Urinary bladder (tissue), 4 donors: ENCODE data around the gene ZNF57. TPM values are rescaled to one million over a fixed set of nuclear protein-coding genes. Genes with fewer than 3 reads are reported as not detected.
A peak's percentile ranks its signal among the peaks of the same experiment; 100 is the strongest.
"Not testable (repeated sequence)": the region's sequence is repeated elsewhere in the genome, so short reads cannot be mapped to it uniquely, and the experiment has no call there.

Experiments
- DNase-seq: peaks from one replicate; pipeline ENCODE4 v3.0.0-alpha.2; 2015; ENCODE audit errors: extremely low spot score
- H3K27ac ChIP-seq: one replicate; pipeline ENCODE4 v1.5.1; 2013; ENCODE audit warnings: low read depth, mild to moderate bottlenecking, moderate library complexity
- H3K36me3 ChIP-seq: one replicate; pipeline ENCODE4 v1.6.1; 2013; ENCODE audit warnings: mild to moderate bottlenecking, moderate library complexity; ENCODE audit not compliant: insufficient read depth
- H3K4me1 ChIP-seq: one replicate; pipeline ENCODE4 v1.6.1; 2013; ENCODE audit warnings: mild to moderate bottlenecking, moderate library complexity; ENCODE audit not compliant: insufficient read depth
- H3K4me3 ChIP-seq: one replicate; pipeline ENCODE4 v1.5.1; 2013; ENCODE audit warnings: low read depth, low read length
- WGBS: extraction: QIAGEN DNeasy Blood & Tissue Kit; methylation state at CpG from one replicate; pipeline ENCODE4 v1.1.7; 2013; 5-methylcytosine and 5-hydroxymethylcytosine counted together
- polyA plus RNA-seq: library from polyadenylated mRNA; stranded (reverse); fragments of 200-250 nt; gene quantifications from one replicate; pipeline ENCODE4 v1.2.3, GENCODE V29; 2013
- total RNA-seq: library from RNA; depleted of rRNA; stranded (reverse); fragments of >200 nt; gene quantifications from one replicate; pipeline ENCODE4 v1.2.3, GENCODE V29; 2014
- donor health status: healthy with polysubstance abuse.
- donor health status: healthy.

The ZNF57 gene
- total and polyA plus RNA-seq, 2 donors, result 4.4 to 5.1 TPM

- H3K36me3 ChIP-seq, result no peaks in the 10 kb centered on the region
- peak overlapping the region; percentile 66 for H3K4me3 ChIP-seq
- no peaks in the 10 kb centered on the region for H3K4me1 ChIP-seq
- peak; percentile 99 for DNase-seq
- under 1% methylated on average over 53 of the region's 53 CpGs for WGBS
- peak overlapping the region; percentile 91 for H3K27ac ChIP-seq
Observed at GRCh38 chr19:2950286-2951124, 49.8 kb downstream of the ZNF57 start.

- no peaks in the 10 kb centered on the region for H3K36me3 ChIP-seq
- WGBS, result 40% methylated on average over 9 of the region's 9 CpGs
- DNase-seq, result peak; percentile 74
- H3K4me3 ChIP-seq, result no peak overlapping the region
- no peaks in the 10 kb centered on the region for H3K4me1 ChIP-seq
- H3K27ac ChIP-seq, result no peak overlapping the region
Observed at GRCh38 chr19:2952953-2953481, 52.3 kb downstream of the ZNF57 start.

DNA sequence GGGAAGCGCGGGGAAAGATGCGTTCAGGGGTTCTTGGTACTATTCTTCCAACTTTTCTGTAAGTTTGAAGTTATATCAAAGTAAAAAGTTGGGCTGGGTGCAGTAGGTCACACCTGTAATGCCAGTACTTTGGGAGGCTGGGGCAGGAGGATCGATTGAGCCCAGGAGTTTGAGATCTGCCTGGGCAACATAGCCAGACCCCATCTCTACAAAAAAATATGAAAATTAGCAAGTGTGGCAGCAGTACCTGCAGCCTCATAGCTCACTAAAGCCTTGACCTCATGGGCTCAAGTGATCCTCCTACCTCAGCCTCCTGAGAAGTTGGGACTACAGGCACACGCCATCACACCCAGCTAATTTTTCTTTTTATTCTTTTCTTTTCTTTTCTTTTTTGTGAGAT lies 56.4 kb downstream of the ZNF57 start:
- Histone ChIP-seq H3K4me1 (no peaks in the 10 kb centered on the region), H3K27ac (no peak overlapping the region), H3K4me3 (no peak overlapping the region), H3K36me3 (no peaks in the 10 kb centered on the region)
- no peak for DNase-seq
- WGBS, result 94% methylated on average over 5 of the region's 5 CpGs

DNA sequence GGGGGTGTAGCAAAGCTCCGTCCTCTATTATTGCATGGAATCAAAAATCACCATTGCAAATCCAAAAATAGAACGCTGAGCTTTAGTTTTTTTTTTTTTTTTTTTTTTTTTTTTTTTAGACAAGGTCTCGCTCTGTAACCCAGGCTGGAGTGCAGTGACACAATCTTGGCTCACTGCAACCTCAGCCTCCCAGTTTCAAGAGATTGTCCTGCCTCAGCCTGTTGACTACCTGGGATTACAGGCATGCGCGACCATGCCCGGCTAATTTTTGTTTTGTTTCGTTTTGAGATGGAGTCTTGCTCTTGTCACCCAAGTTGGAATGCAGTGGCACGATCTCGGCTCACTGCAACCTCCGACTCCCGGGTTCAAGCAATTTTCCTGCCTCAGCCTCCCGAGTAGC lies 59.4 kb downstream of the ZNF57 start:
- H3K27ac ChIP-seq, result no peak overlapping the region
- no peak for DNase-seq
- 81% methylated on average over 12 of the region's 12 CpGs for WGBS

GRCh38 chr19:2962018-2962670 lies 61.4 kb downstream of the ZNF57 start:
- no peak for DNase-seq
- 39% methylated on average over 17 of the region's 17 CpGs for WGBS
- Histone ChIP-seq H3K4me1 (no peaks in the 10 kb centered on the region), H3K27ac (no peak overlapping the region), H3K36me3 (no peaks in the 10 kb centered on the region), H3K4me3 (no peak overlapping the region)

More for the DNA sequence above, 59.4 kb downstream of the ZNF57 start:
- no peak overlapping the region for H3K4me3 ChIP-seq
- H3K4me1 ChIP-seq, result no peaks in the 10 kb centered on the region
- H3K36me3 ChIP-seq, result no peaks in the 10 kb centered on the region

GRCh38 chr19:2963122-2963521 lies 62.4 kb downstream of the ZNF57 start:
- Histone ChIP-seq H3K4me3 (no peak overlapping the region), H3K4me1 (no peaks in the 10 kb centered on the region), H3K36me3 (no peaks in the 10 kb centered on the region), H3K27ac (no peak overlapping the region)
- DNase-seq, result no peak
- WGBS, result 93% methylated on average over 5 of the region's 5 CpGs

GRCh38 chr19:2963631-2964030 lies 62.9 kb downstream of the ZNF57 start:
- not testable (repeated sequence) for H3K36me3 ChIP-seq, H3K27ac ChIP-seq, H3K4me3 ChIP-seq, DNase-seq, H3K4me1 ChIP-seq
- WGBS, result 82% methylated on average over 12 of the region's 12 CpGs

DNA sequence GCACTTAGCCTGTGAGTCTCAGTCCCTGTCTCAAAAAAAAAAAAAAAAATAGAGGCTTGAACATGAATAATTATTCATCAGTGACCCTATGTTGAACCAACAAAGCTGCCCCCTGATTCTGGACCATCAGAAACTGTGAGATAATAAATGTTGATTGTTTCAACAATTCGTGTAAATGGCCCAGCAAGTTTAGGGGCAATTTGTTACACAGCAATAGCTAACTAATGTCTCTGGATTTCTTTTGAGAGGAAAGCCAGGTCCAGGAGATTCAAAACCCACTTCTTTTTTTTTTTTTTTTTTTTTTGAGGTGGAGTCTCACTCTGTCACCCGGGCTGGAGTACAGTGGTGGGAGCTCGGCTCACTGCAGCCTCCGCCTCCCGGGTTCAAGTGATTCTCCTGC lies 64.1 kb downstream of the ZNF57 start:
- WGBS, result 98% methylated on average over 5 of the region's 5 CpGs
- Histone ChIP-seq H3K4me1 (no peaks in the 10 kb centered on the region), H3K27ac (no peak overlapping the region), H3K4me3 (no peak overlapping the region), H3K36me3 (no peaks in the 10 kb centered on the region)
- no peak for DNase-seq

- WGBS, result 83% methylated on average over 8 of the region's 8 CpGs
- DNase-seq, result no peak
- no peak overlapping the region for H3K27ac ChIP-seq
Observed at GRCh38 chr19:2967972-2968371, 67.2 kb downstream of the ZNF57 start.

More at GRCh38 chr19:2967972-2968371, 67.2 kb downstream of the ZNF57 start:
- Histone ChIP-seq H3K36me3 (no peaks in the 10 kb centered on the region), H3K4me3 (no peak overlapping the region), H3K4me1 (no peaks in the 10 kb centered on the region)

Other genes starting within 250 kb of the ZNF57 start
- gene GNG7, start 198.2 kb upstream of the ZNF57 start, total RNA-seq, result 2.8 TPM
- gene GNG7, start 198.2 kb upstream of the ZNF57 start, polyA plus RNA-seq, result 13.9 TPM
- gene DIRAS1, start 179.6 kb upstream of the ZNF57 start, total RNA-seq, result 3.2 TPM
- gene DIRAS1, start 179.6 kb upstream of the ZNF57 start, polyA plus RNA-seq, result 13.3 TPM
- gene SLC39A3, start 160.9 kb upstream of the ZNF57 start, total RNA-seq, result 14.3 TPM
- gene SLC39A3, start 160.9 kb upstream of the ZNF57 start, polyA plus RNA-seq, result 44.0 TPM
- gene SGTA, start 117.7 kb upstream of the ZNF57 start, total RNA-seq, result 17.6 TPM
- 65.5 TPM for gene SGTA, start 117.7 kb upstream of the ZNF57 start, polyA plus RNA-seq
- 29.2 TPM for gene THOP1, start 115.4 kb upstream of the ZNF57 start, total RNA-seq
- 50.4 TPM for gene THOP1, start 115.4 kb upstream of the ZNF57 start, polyA plus RNA-seq
- 6.0 TPM for gene ZNF554, start 81.1 kb upstream of the ZNF57 start, total RNA-seq
- gene ZNF554, start 81.1 kb upstream of the ZNF57 start, polyA plus RNA-seq, result 2.5 TPM
- gene ZNF555, start 59.5 kb upstream of the ZNF57 start, total RNA-seq, result 14.8 TPM
- gene ZNF555, start 59.5 kb upstream of the ZNF57 start, polyA plus RNA-seq, result 4.4 TPM
- gene ZNF556, start 33.6 kb upstream of the ZNF57 start, total RNA-seq, result 1.3 TPM
- gene ZNF556, start 33.6 kb upstream of the ZNF57 start, polyA plus RNA-seq, result 0.08 TPM
- 6.8 TPM for gene ZNF77, start 44.0 kb downstream of the ZNF57 start, total RNA-seq
- gene ZNF77, start 44.0 kb downstream of the ZNF57 start, polyA plus RNA-seq, result 4.3 TPM
- 1.4 TPM for gene TLE6, start 76.6 kb downstream of the ZNF57 start, total RNA-seq
- 2.4 TPM for gene TLE6, start 76.6 kb downstream of the ZNF57 start, polyA plus RNA-seq
- 14.1 TPM for gene TLE2, start 128.4 kb downstream of the ZNF57 start, total RNA-seq
- gene TLE2, start 128.4 kb downstream of the ZNF57 start, polyA plus RNA-seq, result 69.9 TPM
- 65.0 TPM for gene TLE5, start 161.6 kb downstream of the ZNF57 start, total RNA-seq
- 725 TPM for gene TLE5, start 161.6 kb downstream of the ZNF57 start, polyA plus RNA-seq
- gene GNA11, start 193.4 kb downstream of the ZNF57 start, total RNA-seq, result 32.1 TPM
- 64.7 TPM for gene GNA11, start 193.4 kb downstream of the ZNF57 start, polyA plus RNA-seq
- 6.2 TPM for gene GNA15, start 235.1 kb downstream of the ZNF57 start, total RNA-seq
- gene GNA15, start 235.1 kb downstream of the ZNF57 start, polyA plus RNA-seq, result 9.6 TPM